ENCODE results near the gene SLC40A1.

DNA sequence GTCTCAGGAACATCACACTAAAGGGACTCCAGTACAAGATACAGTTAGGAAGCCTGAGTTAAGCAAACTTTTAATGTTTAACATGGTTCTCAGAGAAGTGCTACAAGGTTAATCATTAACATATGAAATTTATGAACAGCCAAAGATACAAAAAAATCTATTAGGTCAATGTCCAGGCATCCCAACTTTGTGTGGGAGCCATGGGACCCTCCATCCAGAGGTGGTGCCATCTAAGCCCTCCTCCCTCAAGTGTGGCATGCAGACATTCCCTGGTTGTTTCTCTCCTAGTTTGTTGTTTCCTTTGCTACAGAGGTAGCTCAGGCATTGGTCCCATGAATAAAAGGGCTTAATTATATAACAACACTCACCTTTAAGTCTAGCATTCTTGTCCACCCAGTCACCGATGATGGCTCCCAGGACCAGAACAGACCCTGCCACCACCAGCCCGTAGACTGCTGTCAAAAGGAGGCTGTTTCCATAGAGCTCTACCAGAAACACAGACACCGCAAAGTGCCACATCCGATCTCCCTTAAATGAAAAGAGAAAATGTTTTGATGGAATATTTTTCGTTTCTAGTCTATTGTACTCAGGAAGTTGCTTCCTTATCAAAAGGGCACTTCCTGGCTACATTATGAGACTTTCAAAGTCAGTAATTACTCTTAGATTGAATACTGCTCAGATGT, 5.7 kb downstream of the SLC40A1 start:
- TF ChIP-seq EZH2phosphoT487 (IDR thresholded peaks at IDR 0.05; ENCODE audit: borderline replicate concordance) = no peak
- TF ChIP-seq, protein P1, sequence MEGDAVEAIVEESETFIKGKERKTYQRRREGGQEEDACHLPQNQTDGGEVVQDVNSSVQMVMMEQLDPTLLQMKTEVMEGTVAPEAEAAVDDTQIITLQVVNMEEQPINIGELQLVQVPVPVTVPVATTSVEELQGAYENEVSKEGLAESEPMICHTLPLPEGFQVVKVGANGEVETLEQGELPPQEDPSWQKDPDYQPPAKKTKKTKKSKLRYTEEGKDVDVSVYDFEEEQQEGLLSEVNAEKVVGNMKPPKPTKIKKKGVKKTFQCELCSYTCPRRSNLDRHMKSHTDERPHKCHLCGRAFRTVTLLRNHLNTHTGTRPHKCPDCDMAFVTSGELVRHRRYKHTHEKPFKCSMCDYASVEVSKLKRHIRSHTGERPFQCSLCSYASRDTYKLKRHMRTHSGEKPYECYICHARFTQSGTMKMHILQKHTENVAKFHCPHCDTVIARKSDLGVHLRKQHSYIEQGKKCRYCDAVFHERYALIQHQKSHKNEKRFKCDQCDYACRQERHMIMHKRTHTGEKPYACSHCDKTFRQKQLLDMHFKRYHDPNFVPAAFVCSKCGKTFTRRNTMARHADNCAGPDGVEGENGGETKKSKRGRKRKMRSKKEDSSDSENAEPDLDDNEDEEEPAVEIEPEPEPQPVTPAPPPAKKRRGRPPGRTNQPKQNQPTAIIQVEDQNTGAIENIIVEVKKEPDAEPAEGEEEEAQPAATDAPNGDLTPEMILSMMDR (conservative IDR thresholded peaks at IDR 0.05; ENCODE audit: low read length) = no peak
